Activated CD4-positive, alpha-beta T cell treated with anti-CD3 and anti-CD28 coated beads for 48 hours (primary cell): ENCODE data around the gene FARSA.

Source experiments
- DNase-seq: peaks from one replicate; pipeline ENCODE4 v3.0.0-alpha.2; 2020

Gene FARSA

GRCh38 chr19:12888006-12888603 lies 45.4 kb downstream of the FARSA start:
- no peak for DNase-seq

- no peak for DNase-seq
Measured at GRCh38 chr19:12886969-12887747, 46.4 kb downstream of the FARSA start, which contains the start of gene KLF1. Gene KLF1, minus strand, starts transcription at chr19:12887201. Its CDS starts 61 bp downstream, at chr19:12887140.

- DNase-seq, result no peak
Measured at GRCh38 chr19:12886651-12886968, 46.9 kb downstream of the FARSA start.

GRCh38 chr19:12885749-12886650 lies 47.5 kb downstream of the FARSA start:
- DNase-seq, result no peak

- peak; percentile 97 for DNase-seq
Measured at GRCh38 chr19:12884926-12885748, 48.4 kb downstream of the FARSA start.

- DNase-seq, result no peak
Measured at GRCh38 chr19:12884627-12884925, 48.9 kb downstream of the FARSA start.

- DNase-seq, result no peak
Measured at GRCh38 chr19:12884202-12884601, 49.3 kb downstream of the FARSA start.

GRCh38 chr19:12882589-12882988 lies 50.9 kb downstream of the FARSA start:
- DNase-seq, result no peak

GRCh38 chr19:12881172-12881808 lies 52.2 kb downstream of the FARSA start, which contains the start of gene DNASE2:
Gene DNASE2, minus strand, starts transcription at chr19:12881449. Its CDS starts 74 bp downstream, at chr19:12881375.
- DNase-seq, result peak; percentile 95

- peak; percentile 21 for DNase-seq
Measured at GRCh38 chr19:12880551-12881171, 52.9 kb downstream of the FARSA start.

- no peak for DNase-seq
Measured at GRCh38 chr19:12875086-12875485, 58.4 kb downstream of the FARSA start.

GRCh38 chr19:12873891-12874745 lies 59.4 kb downstream of the FARSA start:
- DNase-seq, result no peak

GRCh38 chr19:12872941-12873890 lies 60.3 kb downstream of the FARSA start:
- DNase-seq, result peak; percentile 87
